ENCODE measurements around the gene ADGRG7.

Gene ADGRG7

DNA sequence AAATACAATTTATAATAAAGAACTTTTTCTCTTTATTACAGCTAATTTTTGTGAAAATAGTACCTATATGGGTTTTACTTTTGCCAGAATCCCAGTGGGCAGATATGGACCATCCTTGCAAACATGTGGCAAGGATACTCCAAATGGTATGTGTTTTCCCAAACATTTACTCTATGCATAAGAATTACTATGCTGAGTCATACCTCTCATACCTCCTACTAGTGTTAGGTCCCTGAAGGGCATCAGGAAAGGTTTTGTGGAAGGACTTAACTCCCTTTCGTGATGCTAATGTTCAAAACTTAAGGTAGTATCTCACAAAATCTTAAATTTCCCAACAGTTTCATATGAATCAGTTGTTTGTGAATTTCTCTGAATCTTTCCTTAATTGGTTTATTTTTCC, 21.3 kb downstream of the ADGRG7 start:
- H3K9me3 ChIP-seq (ENCODE audit: control insufficient read depth, low read length): no peaks in the 10 kb centered on the region
- no peaks in the 10 kb centered on the region for H3K36me3 ChIP-seq (ENCODE audit: control insufficient read depth, insufficient read depth, low read length, severe bottlenecking)
- no peaks in the 10 kb centered on the region for H3K27me3 ChIP-seq (replicated peaks; ENCODE audit: control insufficient read depth, insufficient read depth, low read length)
- H3K9ac ChIP-seq (ENCODE audit: low read length): no peak overlapping the region
- H3K4me3 ChIP-seq (ENCODE audit: low read length): no peak overlapping the region
- DNase-seq (ENCODE audit: low read depth): no peak
- H3K4me1 ChIP-seq (ENCODE audit: control insufficient read depth, insufficient read depth, low read length): no peaks in the 10 kb centered on the region

DNA sequence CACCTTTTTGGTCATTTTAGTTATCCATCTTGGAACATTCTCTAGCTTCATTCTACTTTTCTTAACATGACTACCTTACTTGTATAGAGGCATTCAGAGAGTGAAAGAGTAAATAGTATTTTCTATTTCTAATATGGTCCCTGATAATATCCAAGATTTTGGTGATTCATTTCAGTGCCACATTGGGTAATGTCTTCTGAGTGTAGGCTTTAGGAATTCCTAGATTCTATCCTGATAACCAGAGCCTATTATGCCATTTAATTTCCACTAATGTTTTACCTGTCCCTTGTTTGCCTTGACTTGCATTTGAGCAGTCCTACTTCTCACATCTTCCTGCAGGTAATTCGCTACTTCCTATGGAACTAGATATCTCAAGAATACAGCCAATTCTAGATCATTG, 21.8 kb downstream of the ADGRG7 start:
- Histone ChIP-seq H3K9ac (ENCODE audit: low read length) (no peak overlapping the region), H3K4me1 (ENCODE audit: control insufficient read depth, insufficient read depth, low read length) (no peaks in the 10 kb centered on the region)
- no peak for DNase-seq (ENCODE audit: low read depth)

DNA sequence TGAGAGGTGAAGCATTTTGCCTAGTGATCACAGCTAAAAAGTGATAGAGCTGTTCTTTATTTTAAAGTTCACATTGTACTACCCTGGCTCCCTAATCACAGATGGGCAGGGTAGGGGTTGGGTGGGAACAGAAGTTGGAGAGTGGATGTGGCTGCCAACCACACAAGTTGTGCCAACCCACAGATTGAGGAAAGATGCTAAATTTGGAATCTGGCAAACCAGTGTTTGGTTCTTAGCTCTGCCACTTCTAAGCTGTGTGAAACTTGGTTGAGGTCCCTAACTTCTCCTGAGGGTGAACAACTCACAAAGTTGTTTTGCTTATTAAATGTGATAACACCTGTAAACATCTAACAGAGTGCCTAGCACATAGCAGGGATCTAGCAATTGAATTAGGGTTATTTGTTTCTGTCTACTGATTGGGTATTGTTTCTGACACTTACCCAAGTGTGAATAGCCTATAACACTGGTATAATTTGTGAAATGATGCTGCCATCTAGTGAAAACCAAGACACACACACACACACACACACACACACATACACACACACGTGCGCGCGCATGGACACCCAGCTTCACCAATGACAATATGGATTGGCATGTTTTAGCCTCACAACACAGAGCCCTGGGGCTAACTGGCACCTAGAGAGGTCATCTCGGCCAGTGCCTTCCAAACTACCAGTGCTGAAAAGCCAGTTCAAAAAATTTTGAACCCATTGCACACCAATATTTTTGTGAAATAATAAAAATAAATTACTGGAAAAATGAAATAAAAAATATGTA, 25.3 kb downstream of the ADGRG7 start:
- no peaks in the 10 kb centered on the region for H3K36me3 ChIP-seq (ENCODE audit: control insufficient read depth, insufficient read depth, low read length, severe bottlenecking)
- peak; percentile 2 for DNase-seq (ENCODE audit: low read depth)
- H3K27me3 ChIP-seq (replicated peaks; ENCODE audit: control insufficient read depth, insufficient read depth, low read length): no peaks in the 10 kb centered on the region
- H3K4me3 ChIP-seq (ENCODE audit: low read length): no peak overlapping the region
- no peak overlapping the region for H3K9ac ChIP-seq (ENCODE audit: low read length)
- H3K4me1 ChIP-seq (ENCODE audit: control insufficient read depth, insufficient read depth, low read length): no peaks in the 10 kb centered on the region
- no peaks in the 10 kb centered on the region for H3K9me3 ChIP-seq (ENCODE audit: control insufficient read depth, low read length)

More for the DNA sequence above, 21.8 kb downstream of the ADGRG7 start:
- H3K9me3 ChIP-seq (ENCODE audit: control insufficient read depth, low read length): no peaks in the 10 kb centered on the region
- H3K27me3 ChIP-seq (replicated peaks; ENCODE audit: control insufficient read depth, insufficient read depth, low read length): no peaks in the 10 kb centered on the region
- no peak overlapping the region for H3K4me3 ChIP-seq (ENCODE audit: low read length)
- H3K36me3 ChIP-seq (ENCODE audit: control insufficient read depth, insufficient read depth, low read length, severe bottlenecking): no peaks in the 10 kb centered on the region

GRCh38 chr3:100635273-100635701, 25.9 kb downstream of the ADGRG7 start:
- Histone ChIP-seq H3K27me3 (replicated peaks; ENCODE audit: control insufficient read depth, insufficient read depth, low read length) (no peaks in the 10 kb centered on the region), H3K4me3 (ENCODE audit: low read length) (no peak overlapping the region), H3K9ac (ENCODE audit: low read length) (no peak overlapping the region), H3K4me1 (ENCODE audit: control insufficient read depth, insufficient read depth, low read length) (no peaks in the 10 kb centered on the region), H3K36me3 (ENCODE audit: control insufficient read depth, insufficient read depth, low read length, severe bottlenecking) (no peaks in the 10 kb centered on the region), H3K9me3 (ENCODE audit: control insufficient read depth, low read length) (no peaks in the 10 kb centered on the region)
- no peak for DNase-seq (ENCODE audit: low read depth)

DNA sequence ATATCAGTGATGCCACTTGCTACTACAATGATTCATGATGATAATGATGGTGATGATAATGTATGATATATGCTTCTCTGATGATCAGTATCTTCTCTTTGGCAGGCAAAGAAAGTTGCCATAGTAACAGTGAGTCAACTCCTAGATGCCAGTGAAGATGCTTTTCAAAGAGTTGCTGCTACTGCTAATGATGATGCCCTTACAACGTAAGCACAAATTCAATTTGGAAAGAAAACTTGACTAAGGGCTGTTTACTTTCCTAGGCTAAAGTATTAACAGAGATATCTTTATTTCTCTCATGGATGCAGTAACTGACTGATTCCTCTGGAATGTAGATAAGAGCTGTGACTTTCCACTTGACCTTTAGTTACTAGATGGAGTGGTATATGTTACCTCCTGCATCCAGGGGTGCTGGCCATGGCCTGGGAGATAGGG, 27.8 kb downstream of the ADGRG7 start:
- Histone ChIP-seq H3K9me3 (ENCODE audit: control insufficient read depth, low read length) (no peaks in the 10 kb centered on the region), H3K4me3 (ENCODE audit: low read length) (no peak overlapping the region), H3K27me3 (replicated peaks; ENCODE audit: control insufficient read depth, insufficient read depth, low read length) (no peaks in the 10 kb centered on the region), H3K4me1 (ENCODE audit: control insufficient read depth, insufficient read depth, low read length) (no peaks in the 10 kb centered on the region), H3K9ac (ENCODE audit: low read length) (no peak overlapping the region), H3K36me3 (ENCODE audit: control insufficient read depth, insufficient read depth, low read length, severe bottlenecking) (no peaks in the 10 kb centered on the region)
- no peak for DNase-seq (ENCODE audit: low read depth)

DNA sequence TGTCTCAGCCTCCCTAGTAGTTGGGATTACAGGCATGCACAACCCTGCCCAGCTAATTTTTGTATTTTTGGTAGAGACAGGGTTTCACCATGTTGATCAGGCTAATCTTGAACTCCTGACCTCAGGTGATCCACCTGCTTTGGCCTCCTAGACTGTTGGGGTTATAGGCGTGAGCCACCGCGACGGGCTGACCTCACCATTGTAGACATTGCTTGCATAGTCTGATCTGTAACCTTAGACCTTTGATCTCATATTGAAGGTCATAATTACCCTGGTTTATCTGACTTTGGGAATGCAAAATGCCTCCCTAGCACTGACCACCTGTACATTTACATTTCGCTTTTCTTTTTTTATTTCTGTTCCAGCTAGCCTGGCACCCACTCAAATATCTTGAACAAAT, 31.2 kb downstream of the ADGRG7 start:
- Histone ChIP-seq H3K27me3 (replicated peaks; ENCODE audit: control insufficient read depth, insufficient read depth, low read length) (no peaks in the 10 kb centered on the region), H3K9ac (ENCODE audit: low read length) (no peak overlapping the region), H3K36me3 (ENCODE audit: control insufficient read depth, insufficient read depth, low read length, severe bottlenecking) (no peaks in the 10 kb centered on the region), H3K4me3 (ENCODE audit: low read length) (no peak overlapping the region), H3K4me1 (ENCODE audit: control insufficient read depth, insufficient read depth, low read length) (no peaks in the 10 kb centered on the region), H3K9me3 (ENCODE audit: control insufficient read depth, low read length) (no peaks in the 10 kb centered on the region)
- no peak for DNase-seq (ENCODE audit: low read depth)

DNA sequence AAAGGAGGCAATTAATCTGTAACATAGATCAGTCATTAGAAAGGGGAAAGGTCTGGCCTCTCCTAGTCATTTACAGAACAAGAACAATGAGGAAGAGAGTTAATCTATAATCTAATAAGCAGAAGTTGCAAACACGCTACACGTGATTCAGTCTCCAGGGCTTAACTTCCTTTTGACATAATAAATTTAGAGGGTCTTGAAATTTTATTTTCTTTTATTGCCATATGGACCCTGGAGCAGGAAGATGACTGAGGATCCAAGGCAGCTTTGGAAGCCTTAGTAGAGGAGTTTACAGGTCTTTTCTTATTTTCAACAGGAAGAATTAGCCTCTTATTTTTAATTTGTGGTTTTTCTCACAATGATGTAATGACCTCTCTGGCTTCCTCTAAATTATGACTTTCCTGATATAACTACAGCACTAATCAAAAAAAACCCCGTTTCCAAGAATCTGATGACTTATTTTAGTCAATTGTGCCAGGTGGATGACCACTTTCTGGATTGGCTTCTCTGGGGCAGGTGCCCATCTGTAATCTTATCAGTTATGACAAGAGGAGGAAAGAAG, 32.2 kb downstream of the ADGRG7 start:
- Histone ChIP-seq H3K36me3 (ENCODE audit: control insufficient read depth, insufficient read depth, low read length, severe bottlenecking) (no peaks in the 10 kb centered on the region), H3K9me3 (ENCODE audit: control insufficient read depth, low read length) (no peaks in the 10 kb centered on the region), H3K4me3 (ENCODE audit: low read length) (no peak overlapping the region), H3K9ac (ENCODE audit: low read length) (no peak overlapping the region), H3K27me3 (replicated peaks; ENCODE audit: control insufficient read depth, insufficient read depth, low read length) (no peaks in the 10 kb centered on the region), H3K4me1 (ENCODE audit: control insufficient read depth, insufficient read depth, low read length) (no peaks in the 10 kb centered on the region)
- no peak for DNase-seq (ENCODE audit: low read depth)

- Histone ChIP-seq H3K4me3 (ENCODE audit: low read length) (no peak overlapping the region), H3K9ac (ENCODE audit: low read length) (no peak overlapping the region), H3K27me3 (replicated peaks; ENCODE audit: control insufficient read depth, insufficient read depth, low read length) (no peaks in the 10 kb centered on the region), H3K4me1 (ENCODE audit: control insufficient read depth, insufficient read depth, low read length) (peaks cover 9% of the 10 kb centered on the region), H3K36me3 (ENCODE audit: control insufficient read depth, insufficient read depth, low read length, severe bottlenecking) (no peaks in the 10 kb centered on the region), H3K9me3 (ENCODE audit: control insufficient read depth, low read length) (no peaks in the 10 kb centered on the region)
- DNase-seq (ENCODE audit: low read depth): no peak
Observed at GRCh38 chr3:100645913-100646312, 36.5 kb downstream of the ADGRG7 start.

GRCh38 chr3:100647171-100647570, 37.8 kb downstream of the ADGRG7 start:
- H3K27me3 ChIP-seq (replicated peaks; ENCODE audit: control insufficient read depth, insufficient read depth, low read length): no peaks in the 10 kb centered on the region
- DNase-seq (ENCODE audit: low read depth): no peak
- no peak overlapping the region for H3K4me3 ChIP-seq (ENCODE audit: low read length)
- no peak overlapping the region for H3K9ac ChIP-seq (ENCODE audit: low read length)
- peaks cover 18% of the 10 kb centered on the region for H3K4me1 ChIP-seq (ENCODE audit: control insufficient read depth, insufficient read depth, low read length)
- H3K9me3 ChIP-seq (ENCODE audit: control insufficient read depth, low read length): no peaks in the 10 kb centered on the region
- no peaks in the 10 kb centered on the region for H3K36me3 ChIP-seq (ENCODE audit: control insufficient read depth, insufficient read depth, low read length, severe bottlenecking)

DNA sequence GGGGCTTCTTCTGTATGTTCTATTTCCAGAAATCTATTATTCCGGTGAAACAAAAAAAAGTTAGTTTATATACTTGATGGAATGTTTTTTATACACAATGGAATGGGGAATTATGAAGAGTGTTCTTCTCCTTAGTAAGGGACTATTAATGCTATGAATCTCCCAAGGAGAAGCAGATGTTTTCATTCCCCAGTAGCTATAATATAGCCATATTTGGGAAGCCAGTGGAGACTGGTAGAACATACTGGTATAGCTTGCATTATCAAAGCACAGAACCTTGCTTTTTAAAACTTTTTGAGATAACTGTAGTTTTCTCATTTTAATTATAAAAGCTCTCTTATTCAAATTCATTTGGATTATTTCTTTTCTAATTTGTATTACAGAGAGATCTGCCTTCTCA, 38.3 kb downstream of the ADGRG7 start:
- H3K9ac ChIP-seq (ENCODE audit: low read length): no peak overlapping the region
- no peaks in the 10 kb centered on the region for H3K9me3 ChIP-seq (ENCODE audit: control insufficient read depth, low read length)
- H3K4me3 ChIP-seq (ENCODE audit: low read length): no peak overlapping the region
- no peaks in the 10 kb centered on the region for H3K36me3 ChIP-seq (ENCODE audit: control insufficient read depth, insufficient read depth, low read length, severe bottlenecking)
- H3K27me3 ChIP-seq (replicated peaks; ENCODE audit: control insufficient read depth, insufficient read depth, low read length): no peaks in the 10 kb centered on the region
- peaks cover 18% of the 10 kb centered on the region for H3K4me1 ChIP-seq (ENCODE audit: control insufficient read depth, insufficient read depth, low read length)
- no peak for DNase-seq (ENCODE audit: low read depth)

DNA sequence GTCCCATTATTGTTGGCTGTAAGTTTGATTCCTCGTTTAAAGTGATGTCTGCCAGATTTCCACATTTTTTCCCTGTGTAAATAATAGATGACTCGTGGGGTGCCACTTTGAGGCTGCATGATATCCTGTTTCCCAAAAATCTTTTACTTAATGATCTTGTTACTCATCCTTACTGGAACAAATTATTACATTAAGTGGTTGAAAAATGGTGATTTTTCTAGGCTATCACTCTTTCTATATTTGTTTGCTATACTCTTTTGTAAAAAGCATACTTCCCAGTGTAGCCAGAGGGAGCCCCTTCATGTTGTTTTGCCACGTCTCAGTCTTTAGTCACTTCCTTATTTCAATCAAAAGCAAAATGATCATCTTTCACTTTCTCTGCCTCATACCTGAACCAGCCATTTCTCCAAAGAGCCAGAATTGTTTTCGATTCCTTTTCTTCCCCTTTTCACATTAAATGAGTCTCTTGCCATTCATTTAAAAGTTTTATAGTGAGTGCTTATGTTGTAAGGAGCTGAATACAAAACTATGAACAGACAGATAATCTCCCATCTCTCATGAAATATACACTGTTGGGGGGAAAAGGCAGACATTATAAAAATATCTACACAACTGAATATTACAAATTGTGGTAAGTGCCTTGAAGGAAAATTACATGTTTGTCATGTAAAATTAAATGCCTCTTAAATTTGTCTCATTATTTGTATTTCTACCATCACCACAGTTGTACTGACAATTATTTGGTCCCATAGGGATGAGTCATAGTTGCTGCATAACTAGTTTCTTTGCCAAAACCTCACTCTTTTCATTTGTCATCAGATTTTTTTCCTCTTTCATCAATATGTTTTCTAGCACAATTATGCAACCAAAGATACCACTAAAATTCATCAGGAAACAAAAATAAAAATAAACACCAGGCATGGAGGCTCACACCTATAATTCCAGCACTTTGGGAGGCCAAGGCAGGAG, 41.5 kb downstream of the ADGRG7 start:
- H3K9me3 ChIP-seq (ENCODE audit: control insufficient read depth, low read length): no peaks in the 10 kb centered on the region
- peak overlapping the region; percentile 83 for H3K9ac ChIP-seq (ENCODE audit: low read length)
- no peaks in the 10 kb centered on the region for H3K27me3 ChIP-seq (replicated peaks; ENCODE audit: control insufficient read depth, insufficient read depth, low read length)
- DNase-seq (ENCODE audit: low read depth): peak; percentile 64
- H3K4me1 ChIP-seq (ENCODE audit: control insufficient read depth, insufficient read depth, low read length): peaks cover 18% of the 10 kb centered on the region
- H3K4me3 ChIP-seq (ENCODE audit: low read length): peak overlapping the region; percentile 76
- no peaks in the 10 kb centered on the region for H3K36me3 ChIP-seq (ENCODE audit: control insufficient read depth, insufficient read depth, low read length, severe bottlenecking)

Measured in adipocyte (in vitro differentiated cells).